NCI-H82 (cell line): ENCODE measurements around the gene MS4A6A.
"Not testable (repeated sequence)": the region's sequence is repeated elsewhere in the genome, so short reads cannot be mapped to it uniquely, and the experiment has no call there.

Experiments used
- DNase-seq: peaks from one replicate; lab custom pipeline; 2025; lab: John Stamatoyannopoulos, UW

The MS4A6A gene, protein sequence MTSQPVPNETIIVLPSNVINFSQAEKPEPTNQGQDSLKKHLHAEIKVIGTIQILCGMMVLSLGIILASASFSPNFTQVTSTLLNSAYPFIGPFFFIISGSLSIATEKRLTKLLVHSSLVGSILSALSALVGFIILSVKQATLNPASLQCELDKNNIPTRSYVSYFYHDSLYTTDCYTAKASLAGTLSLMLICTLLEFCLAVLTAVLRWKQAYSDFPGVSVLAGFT

DNA sequence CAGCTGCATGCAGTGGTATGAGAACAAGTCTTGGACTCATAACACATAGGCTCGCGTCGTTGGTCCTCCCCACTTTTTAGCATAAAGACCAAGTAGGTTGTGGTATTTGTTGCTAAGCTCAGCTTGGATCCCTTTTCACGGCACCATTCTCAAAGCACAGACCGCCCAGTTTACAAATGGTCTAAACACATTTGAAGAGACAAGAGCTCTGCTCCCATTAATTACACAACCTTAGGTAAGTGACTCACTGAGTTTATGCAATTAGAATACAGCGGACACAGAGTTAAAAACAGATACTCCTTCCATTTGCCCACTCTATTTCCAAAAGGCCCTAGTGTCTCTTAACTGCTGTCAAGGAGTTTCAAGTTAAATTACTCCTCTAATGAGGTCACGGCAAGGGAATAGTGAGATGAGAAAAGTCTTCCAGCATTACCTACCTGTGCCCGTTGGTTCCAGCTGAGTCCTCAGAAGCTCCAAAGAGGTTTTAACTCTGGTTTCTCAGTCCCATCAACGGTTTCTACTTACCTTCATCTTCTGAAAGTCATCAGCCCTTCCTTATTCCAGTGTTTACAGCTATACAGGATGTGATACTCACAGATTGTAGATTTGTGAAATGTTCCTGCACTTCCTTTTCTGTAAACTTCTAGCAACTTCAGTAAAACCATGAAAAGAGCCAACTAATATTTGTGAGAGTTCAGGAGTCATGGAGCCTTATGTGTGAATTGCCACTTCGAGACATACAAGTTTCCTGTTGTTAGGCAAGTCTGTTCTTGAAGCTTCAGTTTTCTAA lies at the start of gene MS4A6A:
TSS of gene MS4A6A (minus strand) at position 543 of the 790 bp plus-strand sequence. CDS start 1,356 bp downstream, outside the sequence.
- no peak for DNase-seq

DNA sequence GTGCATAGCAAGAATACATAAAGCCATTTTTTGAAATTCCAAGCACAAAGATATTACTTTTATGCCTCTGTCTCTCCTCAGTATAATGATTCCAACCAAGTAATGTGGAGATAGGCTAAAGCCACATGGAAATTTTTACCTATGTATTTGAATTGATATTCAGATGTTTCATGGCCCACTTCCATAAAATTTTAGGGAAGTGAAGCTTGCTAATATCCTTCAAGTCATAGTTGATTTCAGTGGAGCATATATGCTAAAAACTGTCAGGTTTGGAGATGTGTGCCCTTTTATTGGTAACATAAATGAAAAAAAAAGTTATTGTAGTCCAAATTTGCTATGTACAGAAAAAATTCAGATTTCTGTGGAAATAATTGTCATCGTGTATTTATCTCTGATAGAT lies 47.8 kb upstream of the MS4A6A start:
- DNase-seq, result no peak

DNA sequence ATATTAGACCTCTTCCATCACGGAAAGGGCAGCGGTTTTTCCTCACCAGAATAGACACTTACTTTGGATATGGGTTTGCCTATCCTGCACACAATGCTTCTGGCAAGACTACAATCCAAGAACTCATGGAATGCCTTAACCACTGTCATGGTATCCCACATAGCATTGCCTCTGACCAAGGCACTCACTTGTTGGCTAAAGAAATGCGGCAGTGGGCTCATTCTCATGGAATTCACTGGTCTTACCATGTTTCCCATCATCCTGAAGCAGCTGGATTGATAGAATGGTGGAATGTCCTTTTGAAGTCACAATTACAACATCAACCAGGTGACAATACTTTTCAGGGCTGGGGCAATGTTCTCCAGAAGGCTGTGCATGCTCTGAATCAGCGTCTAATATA lies 39.3 kb upstream of the MS4A6A start:
- DNase-seq, result no peak

DNA sequence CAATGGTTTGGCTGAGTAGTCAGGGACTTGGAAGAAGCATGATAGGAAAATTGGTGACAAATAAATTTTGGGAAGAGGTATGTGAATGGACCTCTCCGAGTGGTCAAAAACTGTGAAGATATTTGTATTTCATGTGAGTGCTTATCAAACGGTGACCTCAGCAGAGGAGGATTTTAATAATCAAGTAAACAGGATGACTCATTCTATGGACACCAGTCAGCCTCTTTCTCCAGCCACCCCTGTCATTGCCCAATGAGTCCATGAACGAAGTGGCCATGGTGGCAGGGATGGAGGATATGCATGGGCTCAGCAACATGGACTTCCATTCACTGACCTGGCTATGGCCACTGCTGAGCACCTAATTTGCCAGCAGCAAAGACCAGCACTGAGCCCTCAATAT lies 38.8 kb upstream of the MS4A6A start:
- no peak for DNase-seq

DNA sequence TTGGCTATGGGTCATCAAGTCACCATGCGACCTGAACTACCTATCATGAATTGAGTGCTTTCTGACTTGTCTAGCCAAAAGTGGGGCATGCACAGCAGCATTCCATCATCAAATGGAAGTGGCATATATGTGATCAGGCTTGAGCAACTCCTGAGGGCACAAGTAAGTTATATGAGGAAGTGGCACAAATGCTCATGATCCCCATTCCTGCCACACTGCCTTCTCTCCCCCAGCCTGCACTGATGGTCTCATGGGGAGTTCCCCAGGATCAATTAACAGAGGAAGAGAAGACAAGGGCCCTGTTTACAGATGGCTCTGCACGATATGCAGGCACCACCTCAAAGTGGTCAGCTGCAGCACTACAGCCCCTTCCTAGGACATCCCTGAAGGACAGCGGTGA lies 38.3 kb upstream of the MS4A6A start:
- no peak for DNase-seq

DNA sequence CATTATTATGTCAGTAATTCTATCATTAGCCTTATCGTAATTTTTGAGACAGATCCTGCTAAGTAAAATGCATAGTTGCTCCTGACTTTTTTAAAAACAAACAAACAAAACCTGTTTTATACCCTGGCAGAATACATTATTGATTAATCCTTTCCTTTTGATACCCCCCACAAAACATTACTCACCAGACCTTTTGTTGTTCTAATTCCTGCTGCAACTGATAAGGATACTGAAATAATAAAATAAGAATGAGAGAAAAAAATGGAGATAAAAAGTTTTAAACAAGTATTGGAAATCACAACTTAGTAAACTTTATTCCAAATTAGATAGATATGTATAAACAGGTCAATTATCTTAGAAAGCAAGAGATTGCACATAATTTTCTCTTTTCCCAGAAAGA lies 31.5 kb upstream of the MS4A6A start:
- DNase-seq, result no peak

DNA sequence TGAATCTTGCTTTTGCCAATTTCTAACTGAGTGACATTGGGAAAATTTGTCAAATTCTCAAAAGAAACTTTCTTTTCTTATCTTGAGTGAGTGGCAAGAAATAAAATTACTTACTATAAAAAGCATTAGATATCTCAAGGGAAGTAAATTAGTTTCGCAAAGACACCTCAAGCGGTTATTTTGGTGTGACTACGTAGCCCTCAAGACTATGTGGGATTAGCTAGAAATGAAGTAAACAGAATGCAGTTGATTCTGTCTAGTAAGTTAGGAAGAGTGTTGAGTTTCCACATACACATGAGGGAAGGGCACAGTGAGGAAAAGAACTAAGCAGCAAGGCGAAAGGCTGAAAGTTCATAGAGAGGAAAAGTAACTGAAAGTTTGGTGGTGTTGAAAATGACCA lies 28.3 kb upstream of the MS4A6A start:
- DNase-seq, result no peak

DNA sequence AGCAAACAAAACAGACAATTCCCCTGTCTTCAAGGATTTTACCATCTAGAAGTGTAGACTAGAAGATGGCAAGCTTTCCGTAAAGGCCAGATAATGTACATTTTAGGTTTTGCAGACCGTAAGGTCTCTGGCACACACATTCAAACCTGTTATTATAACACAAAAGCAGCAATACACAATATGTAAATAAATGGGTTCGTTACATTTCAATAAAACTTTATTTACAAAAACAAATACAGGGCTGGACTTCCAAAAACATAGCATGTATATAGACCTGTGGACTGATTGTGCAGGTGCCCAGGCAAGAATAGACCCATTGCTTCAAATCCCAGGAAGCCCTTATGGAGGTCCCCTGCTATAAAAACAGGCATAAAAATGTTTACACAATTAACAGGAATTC lies 27.1 kb upstream of the MS4A6A start:
- DNase-seq, result no peak

DNA sequence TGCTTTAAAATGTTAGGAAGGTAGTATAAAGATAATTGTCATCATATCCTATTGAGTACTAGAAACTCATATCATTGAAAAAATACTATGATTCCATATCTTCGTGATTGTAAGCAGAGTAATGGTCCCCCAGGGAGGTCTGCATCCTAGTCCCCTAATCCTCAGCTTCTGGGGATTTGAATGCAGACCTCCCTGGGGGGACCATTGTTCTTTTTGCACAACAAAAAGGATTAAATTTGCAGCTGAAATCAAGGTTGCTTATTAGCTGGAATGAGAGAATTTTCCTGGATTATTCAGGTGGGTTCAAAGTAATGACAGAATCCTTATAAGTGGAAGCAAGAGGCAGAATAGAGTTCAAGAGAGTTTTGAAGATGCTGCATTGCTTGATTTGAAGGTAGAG lies 26.1 kb upstream of the MS4A6A start:
- DNase-seq, result no peak

DNA sequence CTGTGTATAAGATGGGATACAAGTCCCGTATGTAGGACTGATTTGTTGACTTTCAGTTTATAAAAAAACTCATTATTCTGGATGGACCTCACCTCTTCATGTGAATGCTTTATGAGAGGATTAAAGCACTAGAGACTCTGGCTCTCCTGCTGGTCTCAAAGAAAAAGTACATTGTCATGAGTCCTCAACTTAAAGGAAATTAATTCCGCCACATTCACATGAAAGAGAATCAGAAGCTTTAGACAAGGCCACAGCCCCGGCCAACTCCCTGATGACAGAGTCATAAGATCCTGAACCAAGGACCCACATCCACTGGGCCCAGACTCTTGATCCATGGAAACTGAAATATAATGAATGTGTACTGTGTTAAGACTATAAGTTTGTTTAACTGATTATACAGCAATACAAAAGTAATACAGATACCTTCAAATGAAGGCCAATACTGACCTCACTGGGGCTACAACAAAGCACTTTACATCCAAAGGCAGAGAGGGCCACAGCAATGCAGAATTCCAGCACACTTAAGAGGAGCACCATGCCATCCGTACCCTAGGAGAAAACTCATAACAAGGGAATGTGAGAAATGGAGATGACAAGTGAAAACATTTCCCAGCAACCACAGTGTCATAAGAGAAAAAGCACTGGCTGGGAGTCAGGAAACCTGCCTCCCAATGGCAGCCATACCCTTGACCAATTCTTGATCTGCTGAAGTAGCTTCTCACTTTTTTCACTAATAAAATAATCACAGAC lies 25.4 kb upstream of the MS4A6A start:
- no peak for DNase-seq

DNA sequence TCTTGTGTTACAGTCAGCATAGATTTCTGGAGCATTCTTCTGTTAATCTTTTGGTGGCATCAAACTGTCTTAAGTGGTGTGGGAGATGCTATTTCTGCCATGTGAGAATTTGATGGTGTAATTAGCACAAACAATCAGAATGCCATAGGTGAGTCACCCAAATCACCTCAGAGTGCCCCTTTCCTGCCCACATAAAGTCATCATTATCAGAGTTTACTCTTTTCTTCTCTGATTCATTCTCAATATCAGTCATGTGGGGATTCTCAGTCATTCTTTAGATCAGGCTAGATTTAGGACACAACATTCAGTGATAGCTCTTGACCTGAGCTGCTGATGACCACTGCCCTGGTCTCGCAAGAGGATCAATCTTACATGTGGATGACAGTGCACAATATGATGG lies 23.7 kb upstream of the MS4A6A start:
- no peak for DNase-seq

DNA sequence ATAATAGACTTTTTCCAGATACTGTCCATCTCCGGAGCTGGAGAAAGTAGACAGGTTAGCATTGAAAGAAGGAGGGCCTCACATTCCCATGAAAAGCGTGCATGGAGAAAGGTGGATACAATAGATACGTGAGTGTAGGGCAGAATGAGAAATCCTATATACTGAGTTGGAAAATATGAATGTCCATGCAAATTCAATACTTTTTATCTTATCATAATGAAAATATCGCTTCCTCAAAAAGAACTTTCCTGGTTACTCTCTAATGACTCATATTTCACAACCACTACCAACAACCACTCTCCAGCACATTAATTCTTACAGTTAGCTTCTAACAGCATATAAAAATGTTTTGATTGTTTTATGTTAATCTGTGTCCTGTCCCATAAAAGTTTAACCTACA lies 22.0 kb upstream of the MS4A6A start:
- no peak for DNase-seq

DNA sequence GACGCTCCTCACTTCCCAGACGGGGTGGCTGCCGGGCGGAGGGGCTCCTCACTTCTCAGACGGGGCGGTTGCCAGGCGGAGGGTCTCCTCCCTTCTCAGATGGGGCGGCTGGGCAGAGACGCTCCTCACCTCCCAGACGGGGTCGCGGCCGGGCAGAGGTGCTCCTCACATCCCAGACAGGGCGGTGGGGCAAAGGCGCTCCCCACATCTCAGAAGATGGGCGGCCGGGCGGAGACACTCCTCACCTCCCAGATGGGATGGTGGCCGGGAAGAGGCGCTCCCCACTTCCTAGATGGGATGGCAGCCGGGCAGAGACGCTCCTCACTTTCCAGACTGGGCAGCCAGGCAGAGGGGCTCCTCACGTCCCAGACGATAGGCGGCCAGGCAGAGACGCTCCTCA lies 18.5 kb upstream of the MS4A6A start:
- DNase-seq, result not testable (repeated sequence)

DNA sequence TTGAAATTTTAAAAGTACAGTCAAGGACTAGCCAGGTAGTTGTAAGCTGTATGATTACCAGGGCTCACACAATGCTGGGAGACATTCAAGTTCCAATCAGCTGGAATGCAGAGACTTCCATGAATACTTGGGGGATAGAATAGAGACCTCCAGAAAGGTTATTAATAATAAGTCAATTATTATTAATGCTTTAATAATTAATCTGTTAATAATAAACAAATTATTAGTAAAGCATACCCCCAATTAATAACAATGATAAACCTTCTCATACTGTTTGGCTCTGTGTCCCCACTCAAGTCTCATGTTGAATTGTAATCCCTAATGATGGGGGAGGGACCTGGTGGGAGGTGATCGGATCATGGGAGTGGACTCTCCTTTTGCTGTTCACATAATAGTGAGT lies 14.6 kb upstream of the MS4A6A start:
- no peak for DNase-seq

DNA sequence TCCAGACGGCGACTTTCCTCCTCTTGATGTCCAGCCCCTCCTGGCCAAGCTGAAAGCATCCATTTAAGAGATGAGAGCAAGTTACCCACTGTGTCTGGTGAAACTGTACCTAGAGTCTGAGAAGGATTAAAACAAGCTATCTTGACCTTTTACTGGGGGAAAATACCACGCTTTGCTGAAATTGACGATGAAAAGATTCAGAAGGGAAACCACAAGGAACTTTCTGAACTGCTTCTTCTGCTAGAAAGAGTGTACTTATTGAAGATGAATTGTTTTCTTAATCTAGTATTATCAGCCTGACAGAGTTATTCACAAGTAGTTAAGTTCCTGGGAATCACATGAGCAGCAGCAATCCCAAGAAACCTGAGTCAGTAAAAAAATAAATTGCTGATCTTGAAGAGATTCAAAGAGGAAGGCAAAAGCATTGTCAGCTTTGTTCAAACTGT lies 13.1 kb upstream of the MS4A6A start:
- DNase-seq, result no peak

DNA sequence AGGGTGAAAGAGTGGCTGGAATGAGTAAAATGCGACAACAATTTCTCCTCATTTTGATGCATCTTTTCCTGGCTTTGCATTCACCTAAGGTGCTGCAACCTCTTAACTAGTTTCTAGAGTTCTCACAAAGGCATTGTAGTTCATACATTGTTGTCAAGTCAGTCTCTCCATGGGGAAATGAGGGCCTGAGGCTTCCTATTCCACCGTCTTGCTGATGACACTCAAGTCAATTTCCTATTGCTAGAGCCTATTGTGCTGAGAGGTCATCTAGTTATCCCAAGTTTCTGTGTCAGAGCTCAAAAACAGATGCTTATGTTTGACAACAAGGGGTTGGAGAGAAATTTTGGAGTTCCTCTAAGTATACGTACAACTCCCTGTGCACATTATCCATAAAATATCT lies 11.6 kb upstream of the MS4A6A start:
- no peak for DNase-seq

DNA sequence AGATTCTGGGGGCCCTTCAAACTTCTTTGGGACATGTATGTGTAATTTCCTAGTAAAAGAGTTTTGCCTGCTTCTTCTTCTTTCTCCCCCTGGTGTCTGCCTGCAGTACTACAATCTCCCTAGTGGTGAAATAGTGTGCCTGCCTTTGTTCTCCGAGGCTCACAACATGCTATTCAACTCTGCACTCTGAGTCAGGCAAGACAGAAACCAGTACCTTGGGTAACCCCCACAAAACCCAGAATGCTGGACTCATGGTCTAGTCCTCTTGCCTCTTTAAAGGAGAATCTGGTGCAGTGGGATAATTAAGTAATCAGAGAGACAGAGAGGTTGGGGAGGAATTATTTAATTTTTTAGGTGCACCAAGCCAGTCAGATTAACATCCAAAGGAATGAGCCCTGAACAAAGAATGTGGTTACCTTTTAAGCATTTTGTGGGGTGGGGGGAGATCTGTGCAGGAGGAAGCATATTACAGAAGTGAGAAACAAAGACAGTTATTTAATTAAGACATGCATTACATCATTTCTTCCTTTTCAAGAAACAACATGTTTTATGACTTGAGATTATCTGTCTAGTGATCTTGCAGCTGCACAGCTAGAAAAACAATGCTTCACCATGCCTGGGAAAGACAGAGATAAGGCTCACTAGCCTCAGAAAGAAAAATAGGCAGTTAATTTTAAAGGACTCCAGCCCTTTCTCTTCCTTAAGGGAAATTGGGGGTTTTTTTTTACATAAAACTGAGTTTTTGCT lies 11.0 kb upstream of the MS4A6A start:
- DNase-seq, result peak; percentile 57

DNA sequence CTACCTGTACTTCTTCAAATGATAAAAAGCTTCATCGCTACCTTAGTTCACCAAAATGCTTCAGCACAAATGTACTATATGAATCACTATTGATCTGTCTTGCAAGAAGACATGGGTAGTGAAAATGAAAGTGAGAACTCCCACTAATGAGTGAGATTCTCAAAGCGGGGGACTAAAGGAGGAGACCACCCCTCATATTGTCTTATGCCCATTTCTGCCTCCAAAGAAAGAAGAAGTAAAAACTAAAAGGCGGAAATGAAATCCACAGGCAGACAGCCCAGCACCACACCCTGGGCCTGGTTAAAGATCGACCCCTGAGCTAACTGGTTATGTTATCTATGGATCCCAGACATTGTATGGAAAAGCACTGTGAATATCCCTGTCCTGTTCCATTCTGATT lies 9.7 kb upstream of the MS4A6A start:
- not testable (repeated sequence) for DNase-seq

DNA sequence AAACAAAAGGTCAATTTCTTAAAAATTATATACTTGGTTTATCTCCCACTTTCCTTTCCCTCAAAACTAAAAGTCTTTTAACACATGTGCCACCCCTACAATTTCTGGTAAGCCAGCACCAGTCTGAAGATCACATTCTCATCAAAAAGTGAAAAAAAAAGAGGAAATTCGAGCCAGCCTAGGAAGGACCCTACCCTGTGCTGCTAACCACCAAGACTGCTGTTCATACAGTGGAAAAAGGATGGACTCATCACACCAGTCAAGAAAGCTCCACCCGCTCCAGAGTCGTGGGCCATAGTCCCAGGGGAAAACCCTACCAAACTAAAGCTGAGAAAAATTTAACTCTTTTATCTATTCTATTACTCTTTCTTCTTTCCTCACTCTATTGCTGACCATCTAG lies 5.6 kb upstream of the MS4A6A start:
- not testable (repeated sequence) for DNase-seq

DNA sequence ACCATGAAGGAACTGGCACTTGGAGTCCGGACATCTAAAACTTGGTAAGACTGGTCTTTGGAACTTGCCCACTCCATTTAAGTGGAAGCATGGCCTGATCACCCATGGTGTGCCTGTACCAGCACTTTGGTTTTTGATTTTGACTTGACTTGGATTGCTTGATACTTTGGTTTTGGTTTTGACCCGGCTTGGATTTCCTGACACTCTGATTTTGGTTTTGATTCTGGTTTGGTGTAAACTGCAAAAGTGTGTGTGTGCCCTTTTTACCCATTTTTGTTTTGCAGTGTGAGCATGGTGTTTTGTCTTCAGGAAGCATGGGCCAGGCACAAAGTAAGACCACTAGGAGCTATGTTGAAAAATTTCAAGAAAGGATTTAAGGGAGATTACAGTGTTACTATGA lies 3.2 kb upstream of the MS4A6A start:
- not testable (repeated sequence) for DNase-seq

DNA sequence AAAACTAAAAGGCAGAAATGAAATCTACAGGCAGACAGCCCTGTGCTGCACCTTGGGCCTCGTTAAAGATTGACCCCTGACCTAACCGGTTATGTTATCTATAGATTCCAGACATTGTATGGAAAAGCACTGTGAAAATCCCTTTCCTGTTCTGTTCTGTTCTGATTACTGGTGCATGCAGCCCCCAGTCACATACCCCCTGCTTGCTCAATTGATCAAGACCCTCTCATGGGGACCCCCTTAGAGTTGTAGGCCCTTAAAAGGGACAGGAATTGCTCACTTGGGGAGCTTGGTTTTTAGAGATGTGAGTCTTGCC lies 2.6 kb upstream of the MS4A6A start:
- DNase-seq, result not testable (repeated sequence)

DNA sequence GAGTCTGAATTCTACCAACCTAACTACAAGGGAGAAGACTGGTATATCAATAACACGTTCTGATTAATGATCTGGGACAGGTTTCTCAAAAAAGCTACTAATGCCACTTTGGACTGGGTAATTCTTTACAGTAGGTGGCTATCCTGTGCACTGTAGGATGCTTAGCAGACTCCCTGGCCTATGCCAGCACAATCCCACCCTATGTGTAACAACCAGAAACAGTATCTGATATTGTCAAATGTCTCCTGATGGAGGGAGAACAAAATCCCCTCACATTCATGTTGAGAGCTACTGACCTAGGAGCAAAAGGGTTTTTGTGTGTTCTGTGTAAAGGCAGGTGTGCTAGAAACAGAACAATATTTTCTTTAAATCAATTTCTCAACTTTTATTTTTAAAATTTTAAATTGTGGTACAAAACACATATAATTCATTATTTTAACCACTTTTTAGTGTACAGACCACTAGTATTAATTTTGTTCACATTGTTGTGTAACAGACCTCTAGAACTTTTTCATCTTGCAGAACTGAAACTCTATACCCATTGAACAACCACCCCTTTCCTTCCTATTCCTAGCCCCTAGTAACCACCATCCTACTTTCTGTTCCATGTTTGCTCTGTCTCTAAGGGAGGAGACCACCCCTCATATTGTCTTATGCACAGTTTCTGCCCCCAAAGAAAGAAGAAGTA lies 2.1 kb upstream of the MS4A6A start:
- DNase-seq, result no peak
